ENCODE measurements around the gene VPS13D.
A peak's percentile ranks its signal among the peaks of the same experiment; 100 is the strongest.
"Not testable (repeated sequence)": the region's sequence is repeated elsewhere in the genome, so short reads cannot be mapped to it uniquely, and the experiment has no call there.

VPS13D gene

GRCh38 chr1:12511128-12511484, 281.3 kb downstream of the VPS13D start:
- peak; percentile 33 for DNase-seq (ENCODE audit: low read depth, low spot score)

GRCh38 chr1:12511516-12512468, 282.0 kb downstream of the VPS13D start:
- DNase-seq (ENCODE audit: low read depth, low spot score): no peak

GRCh38 chr1:12513181-12513580, 283.4 kb downstream of the VPS13D start:
- DNase-seq (ENCODE audit: low read depth, low spot score): no peak

- no peak for DNase-seq (ENCODE audit: low read depth, low spot score)
Observed at GRCh38 chr1:12514590-12514989, 284.8 kb downstream of the VPS13D start.

- no peak for DNase-seq (ENCODE audit: low read depth, low spot score)
Observed at GRCh38 chr1:12515234-12515633, 285.4 kb downstream of the VPS13D start.

GRCh38 chr1:12516741-12517140, 286.9 kb downstream of the VPS13D start:
- no peak for DNase-seq (ENCODE audit: low read depth, low spot score)

GRCh38 chr1:12518931-12519692, 289.3 kb downstream of the VPS13D start:
- DNase-seq (ENCODE audit: low read depth, low spot score): peak; percentile 20

- no peak for DNase-seq (ENCODE audit: low read depth, low spot score)
Observed at GRCh38 chr1:12519693-12520364, 290.0 kb downstream of the VPS13D start.

GRCh38 chr1:12521096-12521495, 291.3 kb downstream of the VPS13D start:
- DNase-seq (ENCODE audit: low read depth, low spot score): no peak

- not testable (repeated sequence) for DNase-seq (ENCODE audit: low read depth, low spot score)
Observed at GRCh38 chr1:12522780-12523179, 292.9 kb downstream of the VPS13D start.

GRCh38 chr1:12524266-12524665, 294.4 kb downstream of the VPS13D start:
- no peak for DNase-seq (ENCODE audit: low read depth, low spot score)

GRCh38 chr1:12525311-12526181, 295.7 kb downstream of the VPS13D start:
- no peak for DNase-seq (ENCODE audit: low read depth, low spot score)

GRCh38 chr1:12527564-12527963, 297.7 kb downstream of the VPS13D start:
- DNase-seq (ENCODE audit: low read depth, low spot score): no peak

GRCh38 chr1:12528021-12528852, 298.4 kb downstream of the VPS13D start:
- no peak for DNase-seq (ENCODE audit: low read depth, low spot score)

GRCh38 chr1:12529640-12530174, 299.9 kb downstream of the VPS13D start:
- no peak for DNase-seq (ENCODE audit: low read depth, low spot score)

GRCh38 chr1:12530462-12531178, 300.8 kb downstream of the VPS13D start:
- DNase-seq (ENCODE audit: low read depth, low spot score): no peak

GRCh38 chr1:12531179-12531499, 301.3 kb downstream of the VPS13D start:
- no peak for DNase-seq (ENCODE audit: low read depth, low spot score)

GRCh38 chr1:12532405-12533315, 302.8 kb downstream of the VPS13D start:
- no peak for DNase-seq (ENCODE audit: low read depth, low spot score)

All from ELF-1 (cell line).